ENCODE data around the gene SYCP2L.

DNA sequence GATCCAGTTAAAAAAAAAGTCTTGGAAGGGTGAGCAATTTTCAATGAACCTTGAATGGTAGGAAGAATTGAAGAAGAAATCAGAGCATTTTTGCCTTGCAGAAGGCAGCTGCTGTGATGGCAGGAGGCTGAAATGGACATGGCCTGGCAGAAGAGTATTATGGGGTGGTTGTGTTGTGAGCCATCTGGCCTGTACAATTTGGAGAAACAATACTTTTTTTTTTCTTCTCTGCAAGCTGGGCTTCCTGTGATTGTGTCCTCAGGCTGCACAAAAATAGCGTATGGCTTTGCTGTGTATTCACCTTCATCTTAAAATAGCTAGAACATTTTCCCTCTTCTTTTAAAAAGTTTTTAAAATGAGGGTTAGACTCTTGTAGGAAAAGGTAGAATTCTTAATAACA, 21.4 kb downstream of the SYCP2L start:
- TF ChIP-seq, protein P1, sequence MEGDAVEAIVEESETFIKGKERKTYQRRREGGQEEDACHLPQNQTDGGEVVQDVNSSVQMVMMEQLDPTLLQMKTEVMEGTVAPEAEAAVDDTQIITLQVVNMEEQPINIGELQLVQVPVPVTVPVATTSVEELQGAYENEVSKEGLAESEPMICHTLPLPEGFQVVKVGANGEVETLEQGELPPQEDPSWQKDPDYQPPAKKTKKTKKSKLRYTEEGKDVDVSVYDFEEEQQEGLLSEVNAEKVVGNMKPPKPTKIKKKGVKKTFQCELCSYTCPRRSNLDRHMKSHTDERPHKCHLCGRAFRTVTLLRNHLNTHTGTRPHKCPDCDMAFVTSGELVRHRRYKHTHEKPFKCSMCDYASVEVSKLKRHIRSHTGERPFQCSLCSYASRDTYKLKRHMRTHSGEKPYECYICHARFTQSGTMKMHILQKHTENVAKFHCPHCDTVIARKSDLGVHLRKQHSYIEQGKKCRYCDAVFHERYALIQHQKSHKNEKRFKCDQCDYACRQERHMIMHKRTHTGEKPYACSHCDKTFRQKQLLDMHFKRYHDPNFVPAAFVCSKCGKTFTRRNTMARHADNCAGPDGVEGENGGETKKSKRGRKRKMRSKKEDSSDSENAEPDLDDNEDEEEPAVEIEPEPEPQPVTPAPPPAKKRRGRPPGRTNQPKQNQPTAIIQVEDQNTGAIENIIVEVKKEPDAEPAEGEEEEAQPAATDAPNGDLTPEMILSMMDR (conservative IDR thresholded peaks at IDR 0.05 in 1 of 2, IDR thresholded peaks at IDR 0.05 in 1 of 2; ENCODE audit: extremely low read depth in 1 of 2, insufficient read depth in 1 of 2, low read depth in 1 of 2, low read length in 2 of 2) = no peak
- no peak for TF ChIP-seq EZH2 (IDR thresholded peaks at IDR 0.05; ENCODE audit: borderline replicate concordance, low read length)

Measured in mammary epithelial cell (primary cell).